ENCODE measurements around the gene CACNB4.

Gene CACNB4

DNA sequence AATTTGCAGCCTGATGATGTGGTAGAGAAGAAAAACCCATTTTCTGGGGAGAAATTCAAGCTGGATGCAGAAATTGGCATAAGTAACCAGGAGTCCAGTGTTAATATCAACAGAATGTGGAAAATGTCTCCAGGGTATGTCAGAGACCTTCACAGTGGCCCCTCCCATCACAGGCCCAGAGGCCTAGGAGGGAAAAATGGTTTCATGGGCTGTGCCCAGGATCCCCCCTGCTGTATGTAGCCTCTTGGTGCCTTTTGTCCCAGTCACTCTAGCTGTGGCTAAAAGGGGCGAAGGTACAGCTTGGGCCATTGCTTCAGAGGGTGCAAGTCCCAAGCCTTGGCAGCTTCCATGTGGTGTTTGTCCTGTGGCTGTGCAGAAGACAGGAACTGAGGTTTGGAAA is 40.2 kb downstream of the CACNB4 start:
- Histone ChIP-seq H3K27ac (replicated peaks) (no peak overlapping the region), H3K4me3 (replicated peaks; ENCODE audit: insufficient read depth, low read length) (no peak overlapping the region), H3K27me3 (ENCODE audit: insufficient read depth, poor library complexity, severe bottlenecking) (no peaks in the 10 kb centered on the region)
- TF ChIP-seq GABPA (IDR thresholded peaks at IDR 0.05; ENCODE audit: low read depth) = no peak
- TF ChIP-seq POLR2AphosphoS5 (IDR thresholded peaks at IDR 0.05; ENCODE audit: low read depth) = no peak
- TF ChIP-seq, protein P1, sequence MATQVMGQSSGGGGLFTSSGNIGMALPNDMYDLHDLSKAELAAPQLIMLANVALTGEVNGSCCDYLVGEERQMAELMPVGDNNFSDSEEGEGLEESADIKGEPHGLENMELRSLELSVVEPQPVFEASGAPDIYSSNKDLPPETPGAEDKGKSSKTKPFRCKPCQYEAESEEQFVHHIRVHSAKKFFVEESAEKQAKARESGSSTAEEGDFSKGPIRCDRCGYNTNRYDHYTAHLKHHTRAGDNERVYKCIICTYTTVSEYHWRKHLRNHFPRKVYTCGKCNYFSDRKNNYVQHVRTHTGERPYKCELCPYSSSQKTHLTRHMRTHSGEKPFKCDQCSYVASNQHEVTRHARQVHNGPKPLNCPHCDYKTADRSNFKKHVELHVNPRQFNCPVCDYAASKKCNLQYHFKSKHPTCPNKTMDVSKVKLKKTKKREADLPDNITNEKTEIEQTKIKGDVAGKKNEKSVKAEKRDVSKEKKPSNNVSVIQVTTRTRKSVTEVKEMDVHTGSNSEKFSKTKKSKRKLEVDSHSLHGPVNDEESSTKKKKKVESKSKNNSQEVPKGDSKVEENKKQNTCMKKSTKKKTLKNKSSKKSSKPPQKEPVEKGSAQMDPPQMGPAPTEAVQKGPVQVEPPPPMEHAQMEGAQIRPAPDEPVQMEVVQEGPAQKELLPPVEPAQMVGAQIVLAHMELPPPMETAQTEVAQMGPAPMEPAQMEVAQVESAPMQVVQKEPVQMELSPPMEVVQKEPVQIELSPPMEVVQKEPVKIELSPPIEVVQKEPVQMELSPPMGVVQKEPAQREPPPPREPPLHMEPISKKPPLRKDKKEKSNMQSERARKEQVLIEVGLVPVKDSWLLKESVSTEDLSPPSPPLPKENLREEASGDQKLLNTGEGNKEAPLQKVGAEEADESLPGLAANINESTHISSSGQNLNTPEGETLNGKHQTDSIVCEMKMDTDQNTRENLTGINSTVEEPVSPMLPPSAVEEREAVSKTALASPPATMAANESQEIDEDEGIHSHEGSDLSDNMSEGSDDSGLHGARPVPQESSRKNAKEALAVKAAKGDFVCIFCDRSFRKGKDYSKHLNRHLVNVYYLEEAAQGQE (IDR thresholded peaks at IDR 0.05; ENCODE audit: insufficient replicate concordance, low read depth) = no peak
- TF ChIP-seq SPI1 (IDR thresholded peaks at IDR 0.05; ENCODE audit: borderline replicate concordance, low read depth) = no peak
- TF ChIP-seq, protein P2, sequence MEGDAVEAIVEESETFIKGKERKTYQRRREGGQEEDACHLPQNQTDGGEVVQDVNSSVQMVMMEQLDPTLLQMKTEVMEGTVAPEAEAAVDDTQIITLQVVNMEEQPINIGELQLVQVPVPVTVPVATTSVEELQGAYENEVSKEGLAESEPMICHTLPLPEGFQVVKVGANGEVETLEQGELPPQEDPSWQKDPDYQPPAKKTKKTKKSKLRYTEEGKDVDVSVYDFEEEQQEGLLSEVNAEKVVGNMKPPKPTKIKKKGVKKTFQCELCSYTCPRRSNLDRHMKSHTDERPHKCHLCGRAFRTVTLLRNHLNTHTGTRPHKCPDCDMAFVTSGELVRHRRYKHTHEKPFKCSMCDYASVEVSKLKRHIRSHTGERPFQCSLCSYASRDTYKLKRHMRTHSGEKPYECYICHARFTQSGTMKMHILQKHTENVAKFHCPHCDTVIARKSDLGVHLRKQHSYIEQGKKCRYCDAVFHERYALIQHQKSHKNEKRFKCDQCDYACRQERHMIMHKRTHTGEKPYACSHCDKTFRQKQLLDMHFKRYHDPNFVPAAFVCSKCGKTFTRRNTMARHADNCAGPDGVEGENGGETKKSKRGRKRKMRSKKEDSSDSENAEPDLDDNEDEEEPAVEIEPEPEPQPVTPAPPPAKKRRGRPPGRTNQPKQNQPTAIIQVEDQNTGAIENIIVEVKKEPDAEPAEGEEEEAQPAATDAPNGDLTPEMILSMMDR (IDR thresholded peaks at IDR 0.05; ENCODE audit: insufficient read depth, low read length) = no peak
- DNase-seq (ENCODE audit: low read depth in 1 of 2, low spot score in 1 of 2) = no peak

- DNase-seq (ENCODE audit: low read depth in 1 of 2, low spot score in 1 of 2) = no peak
- Histone ChIP-seq H3K27ac (replicated peaks) (no peak overlapping the region), H3K4me3 (replicated peaks; ENCODE audit: insufficient read depth, low read length) (no peak overlapping the region), H3K27me3 (ENCODE audit: insufficient read depth, poor library complexity, severe bottlenecking) (no peaks in the 10 kb centered on the region)
- no peak for TF ChIP-seq POLR2AphosphoS5 (IDR thresholded peaks at IDR 0.05; ENCODE audit: low read depth)
- TF ChIP-seq GABPA (IDR thresholded peaks at IDR 0.05; ENCODE audit: low read depth) = no peak
- TF ChIP-seq, protein P2 (IDR thresholded peaks at IDR 0.05; ENCODE audit: insufficient read depth, low read length) = no peak
- no peak for TF ChIP-seq SPI1 (IDR thresholded peaks at IDR 0.05; ENCODE audit: borderline replicate concordance, low read depth)
- TF ChIP-seq, protein P1 (IDR thresholded peaks at IDR 0.05; ENCODE audit: insufficient replicate concordance, low read depth) = no peak
Measured at GRCh38 chr2:152056418-152056817, 42.4 kb downstream of the CACNB4 start.

DNA sequence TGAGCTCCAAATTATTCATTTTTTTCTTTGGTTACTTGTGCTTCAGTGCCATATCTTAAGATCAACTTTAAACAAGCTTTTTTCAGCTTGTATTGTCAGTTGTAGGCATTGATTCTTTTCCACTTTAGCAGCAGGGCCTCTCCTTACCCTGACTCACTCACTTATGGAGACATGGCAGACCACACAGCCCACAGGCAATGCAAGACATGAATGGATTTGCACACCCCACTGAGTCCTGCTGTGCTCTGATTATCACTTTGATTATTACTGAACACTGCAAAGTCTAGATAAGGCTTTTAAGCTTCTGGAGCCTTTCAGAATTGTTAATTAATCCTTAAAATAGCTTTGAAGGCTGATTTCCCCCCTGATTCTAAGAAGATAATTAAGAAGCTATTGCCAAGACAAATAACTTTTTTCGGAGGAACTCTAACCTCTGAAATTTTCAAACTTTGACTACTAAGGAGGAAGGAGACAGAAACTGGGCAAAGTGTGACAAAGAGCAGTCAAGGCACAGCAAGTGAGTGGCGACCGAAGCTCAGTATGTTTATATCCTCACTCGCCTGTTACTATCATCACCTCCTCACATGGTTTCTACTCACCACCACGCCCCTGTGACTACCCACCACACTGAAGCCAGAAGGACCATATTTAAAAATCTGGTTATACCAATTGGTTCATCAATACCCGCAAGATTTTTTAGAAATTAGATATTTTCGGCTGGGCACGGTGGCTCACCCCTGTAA is 43.3 kb downstream of the CACNB4 start:
- Histone ChIP-seq H3K27ac (replicated peaks) (no peak overlapping the region), H3K27me3 (ENCODE audit: insufficient read depth, poor library complexity, severe bottlenecking) (no peaks in the 10 kb centered on the region), H3K4me3 (replicated peaks; ENCODE audit: insufficient read depth, low read length) (no peak overlapping the region)
- no peak for DNase-seq (ENCODE audit: low read depth in 1 of 2, low spot score in 1 of 2)
- no peak for TF ChIP-seq POLR2AphosphoS5 (IDR thresholded peaks at IDR 0.05; ENCODE audit: low read depth)
- TF ChIP-seq, protein P1 (IDR thresholded peaks at IDR 0.05; ENCODE audit: insufficient replicate concordance, low read depth) = no peak
- no peak for TF ChIP-seq SPI1 (IDR thresholded peaks at IDR 0.05; ENCODE audit: borderline replicate concordance, low read depth)
- TF ChIP-seq, protein P2 (IDR thresholded peaks at IDR 0.05; ENCODE audit: insufficient read depth, low read length) = no peak
- TF ChIP-seq GABPA (IDR thresholded peaks at IDR 0.05; ENCODE audit: low read depth) = no peak
